Measurements from ENCODE around the gene ECE1. TPM values are rescaled to one million over a fixed set of nuclear protein-coding genes. Genes with fewer than 3 reads are reported as not detected.

The ECE1 gene
- total and polyA plus RNA-seq, 2 of the 13 experiments (the other 11 are each of a cell fraction or from before 2014, with no cell fraction given) = 13.5 to 21.2 TPM

- TF ChIP-seq THRA (CRISPR knock-in tag; IDR thresholded peaks at IDR 0.05; ENCODE audit: borderline replicate concordance) (0 out of 2 replicates have a peak, but pooled peaks have one; percentile 14), TARDBP (CRISPR knock-in tag; IDR thresholded peaks at IDR 0.05) (peak; percentile 57; the same call in 1 of the 2 replicates), KLF16 (CRISPR knock-in tag; IDR thresholded peaks at IDR 0.05) (peak in 1 of 2 experiments; percentile 57; a peak in 1 of 4 replicates), ZXDC (CRISPR knock-in tag; IDR thresholded peaks at IDR 0.05) (0 out of 2 replicates have a peak, but pooled peaks have one; percentile 45), IKZF5 (CRISPR knock-in tag; IDR thresholded peaks at IDR 0.05) (peak; percentile 72; the same call in 1 of the 2 replicates), HDAC1 (CRISPR knock-in tag; IDR thresholded peaks at IDR 0.05) (peak; percentile 63), CBX2 (IDR thresholded peaks at IDR 0.05; ENCODE audit: low read depth, low read length) (no peak), CBX2 (CRISPR knock-in tag; IDR thresholded peaks at IDR 0.05; ENCODE audit: low read depth) (no peak), ZNF740 (CRISPR knock-in tag; IDR thresholded peaks at IDR 0.05) (peak; percentile 96), FOSL2 (CRISPR knock-in tag; IDR thresholded peaks at IDR 0.05) (peak; percentile 15; the same call in 1 of the 2 replicates), SOX13 (IDR thresholded peaks at IDR 0.05) (no peak), SOX13 (CRISPR knock-in tag; conservative IDR thresholded peaks at IDR 0.05 in 1 of 2, IDR thresholded peaks at IDR 0.05 in 1 of 2) (0 out of 4 replicates have a peak, but pooled peaks of 1 of the 2 experiments have one; percentile 6), ERF (CRISPR knock-in tag; IDR thresholded peaks at IDR 0.05) (peak; percentile 72), GATA4 (IDR thresholded peaks at IDR 0.05; ENCODE audit: borderline replicate concordance, low read depth) (peak; percentile 18; the same call in 1 of the 2 replicates), ZBTB43 (CRISPR knock-in tag; conservative IDR thresholded peaks at IDR 0.05) (0 out of 2 replicates have a peak, but pooled peaks have one; percentile 29), ZNF234 (CRISPR knock-in tag; conservative IDR thresholded peaks at IDR 0.05) (no peak), FOXJ3 (CRISPR knock-in tag; IDR thresholded peaks at IDR 0.05; ENCODE audit: borderline replicate concordance) (no peak), ZNF577 (CRISPR knock-in tag; IDR thresholded peaks at IDR 0.05; ENCODE audit: borderline replicate concordance, low read depth) (no peak), ELF1 (CRISPR knock-in tag; IDR thresholded peaks at IDR 0.05) (peak; percentile 29; the same call in 1 of the 2 replicates), EHMT2 (IDR thresholded peaks at IDR 0.05; ENCODE audit: borderline replicate concordance, low read depth, low read length) (no peak)
Observed at GRCh38 chr1:21176586-21177555, 113.4 kb downstream of the ECE1 start, which contains the start of gene EIF4G3 (continued).

Data from HepG2 (cell line).